HepG2 (cell line): ENCODE results near the gene EBF4. TPM values are rescaled to one million over a fixed set of nuclear protein-coding genes. Genes with fewer than 3 reads are reported as not detected.

ENCODE experiments used
- ATAC-seq: fragments of 200-7000 bp; cut with Tn5 transposase; 3 replicates; pipeline ENCODE4 v1.9.1; 2020; ENCODE audit warnings: mild to moderate bottlenecking, moderate library complexity
- BruUV-seq: library from RNA; stranded (reverse); fragments of 400-500 nt; replicated peaks from 2 replicates; lab custom pipeline; 2021; lab: Mats Ljungman, UMichigan
- CTCF ChIA-PET: fragments of 300-600 bp; formaldehyde crosslinking; extraction: SDS; loops from one replicate; lab custom pipeline; 2021; ENCODE audit warnings: low total read pairs, inconsistent platforms, low intra/inter-chr PET ratio; lab: Yijun Ruan, JAX
- POLR2A ChIA-PET: fragments of 350-600 bp; sonication (Branson Sonifier 250); formaldehyde crosslinking; loops from one replicate; lab custom pipeline; 2020; ENCODE audit warnings: antibody characterized with exemption, inconsistent platforms; lab: Yijun Ruan, JAX
- DNase-seq: peaks from one replicate; pipeline ENCODE4 v3.0.0-alpha.2; 2015; ENCODE audit warnings: low spot score
- FAIRE-seq: peaks from 3 replicates; lab custom pipeline; 2011; peaks lifted over from hg19 to GRCh38; lab: Jason Lieb, UNC
- H2AFZ ChIP-seq: one replicate; pipeline ENCODE4 v1.6.1; 2011; ENCODE audit warnings: low read length, inconsistent platforms
- H3K27ac ChIP-seq: fragments of 300-600 bp; 3 replicates; pipeline ENCODE4 v1.8.0; 2011; ENCODE audit warnings: mixed run types, mild to moderate bottlenecking, mixed read lengths, low read length, inconsistent platforms; ENCODE audit not compliant: insufficient read depth; ENCODE audit errors: extremely low read length
- H3K27me3 ChIP-seq, 2 experiments: fragments of 200-600 bp in 1 of 2; 2 replicates in 1 of 2; 3 replicates in 1 of 2; pipeline versions ENCODE4 v1.6.0 to v1.8.0; 2011; ENCODE audit warnings: low read length in 2 of 2, mild to moderate bottlenecking in 2 of 2, moderate library complexity in 2 of 2, inconsistent platforms in 1 of 2; ENCODE audit not compliant: insufficient read depth in 2 of 2, control insufficient read depth in 1 of 2
- H3K36me3 ChIP-seq, 2 experiments: fragments of 200-600 bp in 1 of 2; replicated peaks in 1 of 2; 2 replicates in 1 of 2; 3 replicates in 1 of 2; pipeline versions ENCODE4 v1.5.1 to v1.8.0; 2011; ENCODE audit warnings: low read length in 2 of 2, inconsistent platforms in 1 of 2; ENCODE audit not compliant: insufficient read depth in 2 of 2, control insufficient read depth in 1 of 2
- H3K4me1 ChIP-seq: 2 replicates; pipeline ENCODE4 v1.5.1; 2012; ENCODE audit warnings: low read length, inconsistent platforms; ENCODE audit not compliant: insufficient read depth
- H3K4me2 ChIP-seq: 2 replicates; pipeline ENCODE4 v1.6.0; 2011; ENCODE audit warnings: low read depth, low read length, inconsistent platforms
- H3K4me3 ChIP-seq, 3 experiments: fragments of 200-600 bp in 1 of 3; sonication (generic), shearing (Covaris generic) in 1 of 3; replicated peaks in 1 of 3; 2 replicates each; pipeline ENCODE4 v1.5.1; 2011 to 2016; ENCODE audit warnings: low read length in 3 of 3, inconsistent platforms in 2 of 3, low read depth in 2 of 3, mild to moderate bottlenecking in 2 of 3, control low read depth in 1 of 3, mixed read lengths in 1 of 3; ENCODE audit not compliant: insufficient read depth in 1 of 3
- H3K79me2 ChIP-seq: one replicate; pipeline ENCODE4 v1.6.1; 2011; ENCODE audit warnings: low read length, inconsistent platforms; ENCODE audit not compliant: insufficient read depth
- H3K9ac ChIP-seq: 2 replicates; pipeline ENCODE4 v1.6.0; 2011; ENCODE audit warnings: mild to moderate bottlenecking, low read depth, low read length, inconsistent platforms; ENCODE audit not compliant: insufficient read depth
- H3K9me3 ChIP-seq: 2 replicates; pipeline ENCODE4 v1.5.1; 2012; ENCODE audit warnings: mild to moderate bottlenecking, low read length
- H4K20me1 ChIP-seq: 2 replicates; pipeline ENCODE4 v1.6.0; 2011; ENCODE audit warnings: inconsistent platforms, mild to moderate bottlenecking, low read length, moderate library complexity; ENCODE audit not compliant: insufficient read depth
- CHD4 ChIP-seq: fragments of 200-600 bp; sonication (generic); IDR thresholded peaks from 2 replicates; pipeline ENCODE4 v1.7.0; 2017; ENCODE audit warnings: mild to moderate bottlenecking, low read length, borderline replicate concordance
- DNMT3B ChIP-seq: conservative IDR thresholded peaks from 2 replicates; pipeline ENCODE4 v1.6.1; 2016; ENCODE audit warnings: missing biosample characterization, control low read depth
- HNRNPH1 ChIP-seq: fragments of 200-400 bp; formaldehyde crosslinking; optimal IDR thresholded peaks from 2 replicates; pipeline ENCODE3; 2017; ENCODE audit warnings: mild to moderate bottlenecking, low read depth, low read length
- HNRNPUL1 ChIP-seq: fragments of 200-400 bp; formaldehyde crosslinking; IDR thresholded peaks from 2 replicates; pipeline ENCODE4 v1.6.1; 2017; ENCODE audit warnings: low read depth, mild to moderate bottlenecking, low read length, moderate library complexity
- NFIC ChIP-seq: IDR thresholded peaks from 2 replicates; pipeline ENCODE4 v1.6.1; 2012; ENCODE audit warnings: mild to moderate bottlenecking, low read length, inconsistent platforms
- POLR2G ChIP-seq: fragments of 200-400 bp; formaldehyde crosslinking; IDR thresholded peaks from 2 replicates; pipeline ENCODE4 v1.6.1; 2018; ENCODE audit warnings: mild to moderate bottlenecking, low read depth, low read length, moderate library complexity
- RBFOX2 ChIP-seq: fragments of 200-400 bp; formaldehyde crosslinking; IDR thresholded peaks from 2 replicates; pipeline ENCODE4 v1.6.1; 2017; ENCODE audit warnings: low read depth, mild to moderate bottlenecking, low read length
- RCOR2 ChIP-seq: IDR thresholded peaks from 2 replicates; pipeline ENCODE4 v1.6.1; 2016; ENCODE audit warnings: missing biosample characterization, missing genetic modification reagents
- SMYD3 ChIP-seq: sonication (generic); formaldehyde crosslinking; IDR thresholded peaks from 2 replicates; pipeline ENCODE4 v1.8.1; 2023; ENCODE audit warnings: mild to moderate bottlenecking, missing genetic modification reagents
- SOX13 ChIP-seq, 3 experiments: fragments of 450-650 bp in 1 of 3; sonication (generic) in 1 of 3; formaldehyde crosslinking in 1 of 3; IDR thresholded peaks in 2 of 3; conservative IDR thresholded peaks in 1 of 3; 2 replicates each; pipeline versions ENCODE4 v1.5.0 to v1.6.1; 2016 to 2020; ENCODE audit warnings: antibody characterized with exemption in 1 of 3, mild to moderate bottlenecking in 1 of 3, missing compliant biosample characterization in 1 of 3, missing genetic modification reagents in 1 of 3, moderate library complexity in 1 of 3
- SRSF9 ChIP-seq: fragments of 200-400 bp; formaldehyde crosslinking; IDR thresholded peaks from 2 replicates; pipeline ENCODE4 v1.6.1; 2018; ENCODE audit warnings: borderline replicate concordance, mild to moderate bottlenecking, low read depth, low read length; ENCODE audit not compliant: insufficient read depth, poor library complexity, severe bottlenecking
- TCF7 ChIP-seq: sonication (generic); IDR thresholded peaks from 2 replicates; pipeline ENCODE4 v1.6.1; 2016; ENCODE audit warnings: antibody characterized with exemption, low read depth
- YEATS4 ChIP-seq: sonication (generic); formaldehyde crosslinking; IDR thresholded peaks from 2 replicates; pipeline ENCODE4 v1.4.0; 2020; ENCODE audit warnings: missing genetic modification reagents, borderline replicate concordance
- ZBTB3 ChIP-seq: sonication (generic); formaldehyde crosslinking; IDR thresholded peaks from 2 replicates; pipeline ENCODE4 v1.4.0; 2020; ENCODE audit warnings: low read depth, mild to moderate bottlenecking, moderate library complexity, missing genetic modification reagents, borderline replicate concordance
- ZFAT ChIP-seq: sonication (generic); formaldehyde crosslinking; conservative IDR thresholded peaks from 2 replicates; pipeline ENCODE4 v1.8.1; 2023; ENCODE audit warnings: missing genetic modification reagents, inconsistent platforms
- ZNF263 ChIP-seq: sonication (generic); formaldehyde crosslinking; IDR thresholded peaks from 2 replicates; pipeline ENCODE4 v1.4.0; 2020; ENCODE audit warnings: missing genetic modification reagents
- ZNF510 ChIP-seq: sonication (generic); formaldehyde crosslinking; IDR thresholded peaks from 2 replicates; pipeline ENCODE4 v1.4.0; 2020; ENCODE audit warnings: low read depth, mild to moderate bottlenecking, missing genetic modification reagents
- ZNF558 ChIP-seq: sonication (generic); formaldehyde crosslinking; IDR thresholded peaks from 2 replicates; pipeline ENCODE4 v1.9.0; 2022; ENCODE audit warnings: mild to moderate bottlenecking, missing genetic modification reagents, borderline replicate concordance
- ZNF7 ChIP-seq: IDR thresholded peaks from 2 replicates; pipeline ENCODE4 v1.6.1; 2016; ENCODE audit warnings: missing biosample characterization, missing genetic modification reagents
- ZSCAN29 ChIP-seq: sonication (generic); formaldehyde crosslinking; conservative IDR thresholded peaks from 2 replicates; pipeline ENCODE4 v1.4.0; 2020; ENCODE audit warnings: mild to moderate bottlenecking, missing genetic modification reagents
- WGBS: methylation state at CpG from one replicate; pipeline ENCODE4 v1.1.6; 2017; ENCODE audit warnings: low lambda C conversion rate; 5-methylcytosine and 5-hydroxymethylcytosine counted together
- in situ Hi-C: cut with HindIII; loops from 2 replicates; pipeline ENCODE4 v1.10.0; 2017; ENCODE audit warnings: low pct_unique_long_range_greater_than_20kb; ENCODE audit not compliant: extremely low pct_ligation_motif_present
- intact Hi-C: fragments of 100-400 bp; cut with micrococcal nuclease; formaldehyde crosslinking; loops from one replicate; pipeline ENCODE4 v1.10.0; 2022; ENCODE audit not compliant: unreplicated experiment
- polyA plus RNA-seq, 8 experiments: library from polyadenylated mRNA; depleted of rRNA in 3 of 8; stranded (reverse) in 7 of 8; unstranded in 1 of 8; fragments of >200 nt; fragmentation: Illumina TruSeq in 4 of 8; extraction: Trizol in 4 of 8; gene quantifications; 2 replicates each; pipeline versions ENCODE4 v1.2.1 to v1.2.3, GENCODE V29; 2011 to 2016; ENCODE audit warnings: low read depth in 4 of 8, missing spikeins in 1 of 8, mixed read lengths in 1 of 8; ENCODE audit not compliant: insufficient read depth in 1 of 8
- total RNA-seq, 5 experiments: library from RNA; depleted of rRNA; stranded (reverse); fragments of >200 nt; fragmentation: Illumina TruSeq; extraction: Trizol; gene quantifications; 2 replicates each; pipeline ENCODE4 v1.2.3, GENCODE V29; 2016; ENCODE audit warnings: low read depth in 1 of 5
- TF ChIP-seq, protein P1 (sequence below): sonication (generic); formaldehyde crosslinking; IDR thresholded peaks from 2 replicates; pipeline ENCODE4 v1.4.0; 2020; ENCODE audit warnings: low read depth, missing genetic modification reagents
- TF ChIP-seq, protein P2 (sequence below): sonication (generic); formaldehyde crosslinking; IDR thresholded peaks from 2 replicates; pipeline ENCODE4 v1.8.1; 2023; ENCODE audit warnings: mild to moderate bottlenecking, moderate library complexity, missing genetic modification reagents

The EBF4 gene
- total and polyA plus RNA-seq, 2 of the 13 experiments (the other 11 are each of a cell fraction or from before 2014, with no cell fraction given), result 0.84 to 2.2 TPM

DNA sequence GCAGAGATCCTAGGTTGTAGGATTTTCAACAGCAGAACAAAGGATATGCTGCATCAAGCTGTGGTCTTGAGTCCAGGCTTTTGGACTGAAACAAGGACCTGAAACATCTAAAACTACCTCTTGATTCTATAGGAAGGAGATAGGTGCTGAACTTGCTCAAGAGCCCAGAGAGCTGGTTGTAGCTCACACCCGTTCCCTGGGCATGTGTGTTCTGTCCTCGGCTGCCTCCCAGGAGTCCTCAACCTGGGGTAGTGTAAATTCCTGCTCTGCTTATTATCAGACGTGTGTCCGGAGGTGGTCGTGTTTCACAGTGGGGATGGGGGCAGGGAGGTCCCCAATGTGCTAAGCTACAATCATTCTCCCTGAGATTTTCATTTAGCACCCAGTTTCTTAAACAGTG, 35.3 kb upstream of the EBF4 start:
- H3K27me3 ChIP-seq, result no peaks in the 10 kb centered on the region; a peak in 1 of 5 replicates
- H4K20me1 ChIP-seq, result peaks cover 58% of the 10 kb centered on the region
- H3K4me1 ChIP-seq, result peaks cover 38% of the 10 kb centered on the region
- ATAC-seq, result no peak
- no peak overlapping the region for H3K4me3 ChIP-seq
- peaks cover 40% of the 10 kb centered on the region for H3K79me2 ChIP-seq
- no peak overlapping the region for H2AFZ ChIP-seq
- CTCF ChIA-PET, result no interaction called here
- in situ Hi-C loops (no loop called here), intact Hi-C loops (no loop called here)
- H3K36me3 ChIP-seq, result peaks cover 53 to 83% of the 10 kb centered on the region in 2 experiments
- no peak overlapping the region for H3K4me2 ChIP-seq
- no peak for DNase-seq
- H3K9me3 ChIP-seq, result no peaks in the 10 kb centered on the region
- POLR2A ChIA-PET, result no interaction called here
- WGBS, result 94% methylated on average over 4 of the region's 5 CpGs
- H3K27ac ChIP-seq, result no peak overlapping the region
- no peak overlapping the region for H3K9ac ChIP-seq
- no peak for FAIRE-seq
- BruUV-seq, result no TSS peak
- no peak for TF ChIP-seq ZBTB3 (CRISPR knock-in tag)
- peak; percentile 9; the same call in 1 of the 2 replicates for TF ChIP-seq POLR2G
- TF ChIP-seq CHD4, result no peak
- TF ChIP-seq SRSF9, result no peak
- TF ChIP-seq, protein P1, sequence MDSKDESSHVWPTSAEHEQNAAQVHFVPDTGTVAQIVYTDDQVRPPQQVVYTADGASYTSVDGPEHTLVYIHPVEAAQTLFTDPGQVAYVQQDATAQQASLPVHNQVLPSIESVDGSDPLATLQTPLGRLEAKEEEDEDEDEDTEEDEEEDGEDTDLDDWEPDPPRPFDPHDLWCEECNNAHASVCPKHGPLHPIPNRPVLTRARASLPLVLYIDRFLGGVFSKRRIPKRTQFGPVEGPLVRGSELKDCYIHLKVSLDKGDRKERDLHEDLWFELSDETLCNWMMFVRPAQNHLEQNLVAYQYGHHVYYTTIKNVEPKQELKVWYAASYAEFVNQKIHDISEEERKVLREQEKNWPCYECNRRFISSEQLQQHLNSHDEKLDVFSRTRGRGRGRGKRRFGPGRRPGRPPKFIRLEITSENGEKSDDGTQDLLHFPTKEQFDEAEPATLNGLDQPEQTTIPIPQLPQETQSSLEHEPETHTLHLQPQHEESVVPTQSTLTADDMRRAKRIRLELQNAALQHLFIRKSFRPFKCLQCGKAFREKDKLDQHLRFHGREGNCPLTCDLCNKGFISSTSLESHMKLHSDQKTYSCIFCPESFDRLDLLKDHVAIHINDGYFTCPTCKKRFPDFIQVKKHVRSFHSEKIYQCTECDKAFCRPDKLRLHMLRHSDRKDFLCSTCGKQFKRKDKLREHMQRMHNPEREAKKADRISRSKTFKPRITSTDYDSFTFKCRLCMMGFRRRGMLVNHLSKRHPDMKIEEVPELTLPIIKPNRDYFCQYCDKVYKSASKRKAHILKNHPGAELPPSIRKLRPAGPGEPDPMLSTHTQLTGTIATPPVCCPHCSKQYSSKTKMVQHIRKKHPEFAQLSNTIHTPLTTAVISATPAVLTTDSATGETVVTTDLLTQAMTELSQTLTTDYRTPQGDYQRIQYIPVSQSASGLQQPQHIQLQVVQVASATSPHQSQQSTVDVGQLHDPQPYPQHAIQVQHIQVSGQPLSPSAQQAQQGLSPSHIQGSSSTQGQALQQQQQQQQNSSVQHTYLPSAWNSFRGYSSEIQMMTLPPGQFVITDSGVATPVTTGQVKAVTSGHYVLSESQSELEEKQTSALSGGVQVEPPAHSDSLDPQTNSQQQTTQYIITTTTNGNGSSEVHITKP (CRISPR knock-in tag), result no peak
- TF ChIP-seq, protein P2, sequence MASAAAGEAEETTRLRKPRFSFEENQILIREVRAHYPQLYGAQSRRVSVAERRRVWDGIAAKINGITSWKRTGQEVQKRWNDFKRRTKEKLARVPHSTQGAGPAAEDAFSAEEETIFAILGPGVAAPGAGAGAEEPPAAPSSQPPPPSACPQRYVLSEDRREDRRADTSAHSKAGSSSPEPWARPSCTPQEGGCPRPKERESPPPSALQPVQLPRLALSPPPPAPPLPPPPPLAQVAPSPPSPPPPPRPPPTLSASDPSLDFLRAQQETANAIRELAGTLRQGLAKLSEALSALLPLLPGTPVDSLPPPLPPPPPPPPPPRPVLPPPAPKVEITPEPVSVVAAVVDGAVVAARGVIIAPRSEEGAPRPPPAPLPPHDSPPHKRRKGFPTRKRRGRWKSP (CRISPR knock-in tag), result no peak
- no peak for TF ChIP-seq HNRNPUL1
- TF ChIP-seq HNRNPH1, result no peak
- peak; percentile 72 for TF ChIP-seq RBFOX2
- TF ChIP-seq NFIC, result no peak
- TF ChIP-seq SOX13 (IDR thresholded peaks at IDR 0.05), result no peak
- TF ChIP-seq SOX13 (CRISPR knock-in tag; conservative IDR thresholded peaks at IDR 0.05 in 1 of 2, IDR thresholded peaks at IDR 0.05 in 1 of 2), result 0 out of 4 replicates have a peak, but pooled peaks of 1 of the 2 experiments have one; percentile 2
- no peak for TF ChIP-seq DNMT3B (CRISPR knock-in tag)
- no peak for TF ChIP-seq ZNF558 (CRISPR knock-in tag)
- TF ChIP-seq ZNF263 (CRISPR knock-in tag), result no peak
- TF ChIP-seq TCF7, result no peak
- no peak for TF ChIP-seq SMYD3 (CRISPR knock-in tag)
- TF ChIP-seq ZNF7 (CRISPR knock-in tag), result no peak
- no peak for TF ChIP-seq RCOR2 (CRISPR knock-in tag)
- TF ChIP-seq YEATS4 (CRISPR knock-in tag), result no peak
- no peak for TF ChIP-seq ZFAT
- no peak for TF ChIP-seq ZSCAN29
- TF ChIP-seq ZNF510 (CRISPR knock-in tag), result no peak
